Activated T-cell treated with anti-CD3 and anti-CD28 coated beads, Interleukin-2, amount 50 U/mL, for 1 hour (primary cell): ENCODE measurements around the gene CWF19L2.
"Not testable (repeated sequence)": the region's sequence is repeated elsewhere in the genome, so short reads cannot be mapped to it uniquely, and the experiment has no call there.

Source experiments
- DNase-seq: peaks from one replicate; pipeline ENCODE4 v3.0.0-alpha.2; 2020

The CWF19L2 gene

GRCh38 chr11:107430525-107430924, 27.1 kb downstream of the CWF19L2 start:
- DNase-seq = no peak

- no peak for DNase-seq
Observed at GRCh38 chr11:107427569-107428180, 29.9 kb downstream of the CWF19L2 start.

GRCh38 chr11:107413352-107413751, 44.3 kb downstream of the CWF19L2 start:
- no peak for DNase-seq

GRCh38 chr11:107408762-107409211, 48.8 kb downstream of the CWF19L2 start:
- no peak for DNase-seq

- DNase-seq = no peak
Observed at GRCh38 chr11:107405260-107405659, 52.4 kb downstream of the CWF19L2 start.

GRCh38 chr11:107401131-107401530, 56.5 kb downstream of the CWF19L2 start:
- DNase-seq = not testable (repeated sequence)

GRCh38 chr11:107397357-107397756, 60.3 kb downstream of the CWF19L2 start:
- no peak for DNase-seq

GRCh38 chr11:107392611-107393010, 65.0 kb downstream of the CWF19L2 start:
- no peak for DNase-seq

- DNase-seq = not testable (repeated sequence)
Observed at GRCh38 chr11:107390701-107391100, 66.9 kb downstream of the CWF19L2 start.

- no peak for DNase-seq
Observed at GRCh38 chr11:107387666-107388065, 70.0 kb downstream of the CWF19L2 start.

GRCh38 chr11:107385361-107385981, 72.2 kb downstream of the CWF19L2 start:
- no peak for DNase-seq

GRCh38 chr11:107384144-107384852, 73.3 kb downstream of the CWF19L2 start:
- no peak for DNase-seq

GRCh38 chr11:107372439-107372838, 85.2 kb downstream of the CWF19L2 start:
- DNase-seq = no peak

GRCh38 chr11:107370390-107370789, 87.2 kb downstream of the CWF19L2 start:
- DNase-seq = no peak

GRCh38 chr11:107359701-107360100, 97.9 kb downstream of the CWF19L2 start:
- DNase-seq = no peak

GRCh38 chr11:107357877-107358276, 99.7 kb downstream of the CWF19L2 start:
- DNase-seq = no peak

GRCh38 chr11:107354780-107355179, 102.8 kb downstream of the CWF19L2 start:
- no peak for DNase-seq

GRCh38 chr11:107337917-107338316, 119.7 kb downstream of the CWF19L2 start:
- DNase-seq = no peak

GRCh38 chr11:107331728-107332127, 125.9 kb downstream of the CWF19L2 start:
- DNase-seq = no peak

- DNase-seq = no peak
Observed at GRCh38 chr11:107329164-107329563, 128.5 kb downstream of the CWF19L2 start.

GRCh38 chr11:107316426-107316825, 141.2 kb downstream of the CWF19L2 start:
- DNase-seq = no peak

GRCh38 chr11:107307991-107308390, 149.6 kb downstream of the CWF19L2 start:
- no peak for DNase-seq

GRCh38 chr11:107301878-107302277, 155.7 kb downstream of the CWF19L2 start:
- no peak for DNase-seq

GRCh38 chr11:107293677-107294344, 163.8 kb downstream of the CWF19L2 start:
- DNase-seq = no peak
